ENCODE measurements around the gene INSR. TPM values are rescaled to one million over a fixed set of nuclear protein-coding genes. Genes with fewer than 3 reads are reported as not detected.
A peak's percentile ranks its signal among the peaks of the same experiment; 100 is the strongest.

INSR gene
- total RNA-seq, 4 donors from 2014 or later, result 67.1 to 120 (median 80.2) TPM

- no peak for TF ChIP-seq CTCF (IDR thresholded peaks at IDR 0.05)
- ATAC-seq (ENCODE audit: low FRiP score) (no peak), DNase-seq (ENCODE audit: low spot score) (peak; percentile 34)
Observed at GRCh38 chr19:7196763-7197118, 97.5 kb downstream of the INSR start.

GRCh38 chr19:7195046-7195445, 99.2 kb downstream of the INSR start:
- no peak for TF ChIP-seq CTCF (IDR thresholded peaks at IDR 0.05)
- DNase-seq (ENCODE audit: low spot score) (no peak), ATAC-seq (ENCODE audit: low FRiP score) (no peak)

GRCh38 chr19:7194566-7194965, 99.6 kb downstream of the INSR start:
- TF ChIP-seq CTCF (IDR thresholded peaks at IDR 0.05), result no peak
- ATAC-seq (ENCODE audit: low FRiP score), result no peak
- no peak for DNase-seq (ENCODE audit: low spot score)

- TF ChIP-seq CTCF (IDR thresholded peaks at IDR 0.05), result no peak
- DNase-seq (ENCODE audit: low spot score), result no peak
- no peak for ATAC-seq (ENCODE audit: low FRiP score)
Observed at GRCh38 chr19:7191946-7192691, 102.1 kb downstream of the INSR start.

GRCh38 chr19:7188698-7189629, 105.2 kb downstream of the INSR start:
- no peak for ATAC-seq (ENCODE audit: low FRiP score)
- TF ChIP-seq CTCF (IDR thresholded peaks at IDR 0.05), result no peak
- no peak for DNase-seq (ENCODE audit: low spot score)

- ATAC-seq (ENCODE audit: low FRiP score), result no peak
- no peak for DNase-seq (ENCODE audit: low spot score)
- no peak for TF ChIP-seq CTCF (IDR thresholded peaks at IDR 0.05)
Observed at GRCh38 chr19:7187605-7188339, 106.4 kb downstream of the INSR start.
